NCI-H2081 treated with DMSO at 0.1 percent for 48 hours (cell line): ENCODE measurements around the gene AKT2.
"Not testable (repeated sequence)": the region's sequence is repeated elsewhere in the genome, so short reads cannot be mapped to it uniquely, and the experiment has no call there.

Source experiments
- DNase-seq: peaks from one replicate; lab custom pipeline; 2025; lab: John Stamatoyannopoulos, UW

AKT2 gene

GRCh38 chr19:40284501-40285352, at the start of gene AKT2:
AKT2 (minus strand) TSS chr19:40285345; CDS start chr19:40265267, 20,078 bp downstream.
- no peak for DNase-seq

- DNase-seq, result not testable (repeated sequence)
Observed at GRCh38 chr19:40333083-40333482, 47.9 kb upstream of the AKT2 start.

- DNase-seq, result no peak
Observed at GRCh38 chr19:40332669-40333068, 47.5 kb upstream of the AKT2 start.

- no peak for DNase-seq
Observed at GRCh38 chr19:40331052-40331451, 45.9 kb upstream of the AKT2 start.

- DNase-seq, result no peak
Observed at GRCh38 chr19:40326201-40326600, 41.1 kb upstream of the AKT2 start.

- DNase-seq, result no peak
Observed at GRCh38 chr19:40323705-40324104, 38.6 kb upstream of the AKT2 start.

GRCh38 chr19:40322951-40323615, 37.9 kb upstream of the AKT2 start:
- DNase-seq, result no peak

- no peak for DNase-seq
Observed at GRCh38 chr19:40322271-40322610, 37.1 kb upstream of the AKT2 start.

GRCh38 chr19:40321566-40322270, 36.6 kb upstream of the AKT2 start:
- DNase-seq, result no peak

GRCh38 chr19:40321076-40321475, 35.9 kb upstream of the AKT2 start:
- DNase-seq, result no peak

GRCh38 chr19:40320558-40320935, 35.4 kb upstream of the AKT2 start:
- DNase-seq, result no peak

GRCh38 chr19:40317338-40317737, 32.2 kb upstream of the AKT2 start:
- DNase-seq, result no peak

- no peak for DNase-seq
Observed at GRCh38 chr19:40315812-40316470, 30.8 kb upstream of the AKT2 start.

- no peak for DNase-seq
Observed at GRCh38 chr19:40314656-40315055, 29.5 kb upstream of the AKT2 start.

- DNase-seq, result no peak
Observed at GRCh38 chr19:40313229-40313983, 28.3 kb upstream of the AKT2 start.

GRCh38 chr19:40312533-40312932, 27.4 kb upstream of the AKT2 start:
- no peak for DNase-seq

GRCh38 chr19:40309666-40310065, 24.5 kb upstream of the AKT2 start:
- no peak for DNase-seq

- DNase-seq, result peak; percentile 38
Observed at GRCh38 chr19:40305403-40305802, 20.3 kb upstream of the AKT2 start.

- no peak for DNase-seq
Observed at GRCh38 chr19:40304306-40304705, 19.2 kb upstream of the AKT2 start.

GRCh38 chr19:40303765-40304164, 18.6 kb upstream of the AKT2 start:
- no peak for DNase-seq

- DNase-seq, result no peak
Observed at GRCh38 chr19:40302224-40303011, 17.3 kb upstream of the AKT2 start.
